ENCODE results near the gene ZC3HAV1.

DNA sequence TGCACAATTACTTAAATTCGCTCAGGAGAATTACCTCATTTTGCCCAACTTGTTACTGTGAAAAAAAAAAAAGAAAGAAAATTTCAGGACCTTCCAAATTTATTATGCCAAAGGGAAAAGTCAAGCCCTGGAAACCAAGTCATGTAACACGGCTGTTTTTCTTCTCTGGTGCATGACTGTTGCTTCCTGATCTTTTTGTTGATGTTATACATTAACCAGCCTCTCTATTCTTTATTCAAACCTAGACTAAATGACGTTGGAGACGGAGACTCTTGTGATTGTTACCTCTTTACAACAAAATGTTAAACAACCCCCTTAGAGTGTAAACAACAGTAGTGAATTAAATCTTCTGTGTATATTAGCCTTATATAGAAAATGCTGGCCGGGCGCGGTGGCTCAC, 16.1 kb upstream of the ZC3HAV1 start:
- TF ChIP-seq CTCF (IDR thresholded peaks at IDR 0.05; ENCODE audit: low read depth, low read length): no peak
- TF ChIP-seq POLR2A (IDR thresholded peaks at IDR 0.05; ENCODE audit: extremely low read depth, insufficient read length): no peak

All from NB4 (cell line).